Panc1 (cell line): ENCODE data around the gene FRMD1.

Experiments
- CTCF ChIP-seq: fragments of 450-650 bp; IDR thresholded peaks from 2 replicates; pipeline ENCODE4 v1.5.1; 2017; ENCODE audit warnings: mild to moderate bottlenecking
- TCF7L2 ChIP-seq: IDR thresholded peaks from 2 replicates; pipeline ENCODE4 v1.6.1; 2011; ENCODE audit warnings: mild to moderate bottlenecking, low read depth, low read length, inconsistent platforms

GRCh38 chr6:168083514-168083885 lies 4.5 kb upstream of the FRMD1 start:
- TF ChIP-seq CTCF = no peak
- no peak for TF ChIP-seq TCF7L2
